NAMALWA (cell line): ENCODE measurements around the gene CHST13.
"Not testable (repeated sequence)": the region's sequence is repeated elsewhere in the genome, so short reads cannot be mapped to it uniquely, and the experiment has no call there.

ENCODE experiments used
- DNase-seq: peaks from one replicate; pipeline ENCODE4 v3.0.0-alpha.2; 2015; ENCODE audit warnings: low spot score

Gene CHST13

GRCh38 chr3:126554560-126555525, 30.9 kb downstream of the CHST13 start:
- DNase-seq, result no peak

GRCh38 chr3:126555795-126556636, 32.1 kb downstream of the CHST13 start:
- no peak for DNase-seq

- no peak for DNase-seq
Measured at GRCh38 chr3:126556637-126557414, 32.9 kb downstream of the CHST13 start.

GRCh38 chr3:126557415-126557745, 33.4 kb downstream of the CHST13 start:
- no peak for DNase-seq

- DNase-seq, result no peak
Measured at GRCh38 chr3:126557761-126558160, 33.8 kb downstream of the CHST13 start.

- DNase-seq, result no peak
Measured at GRCh38 chr3:126558336-126559071, 34.5 kb downstream of the CHST13 start, which contains the start of gene C3orf22. C3orf22 (minus strand) TSS chr3:126558932; CDS start chr3:126553390, 5,542 bp downstream.

- DNase-seq, result no peak
Measured at GRCh38 chr3:126562737-126563276, 38.9 kb downstream of the CHST13 start.

GRCh38 chr3:126567696-126568438, 43.9 kb downstream of the CHST13 start:
- no peak for DNase-seq

GRCh38 chr3:126568776-126569342, 44.9 kb downstream of the CHST13 start:
- no peak for DNase-seq

- DNase-seq, result no peak
Measured at GRCh38 chr3:126569390-126569975, 45.5 kb downstream of the CHST13 start.

GRCh38 chr3:126570103-126570541, 46.2 kb downstream of the CHST13 start:
- no peak for DNase-seq

GRCh38 chr3:126571078-126571477, 47.1 kb downstream of the CHST13 start:
- no peak for DNase-seq

- DNase-seq, result no peak
Measured at GRCh38 chr3:126573492-126574117, 49.6 kb downstream of the CHST13 start.

- no peak for DNase-seq
Measured at GRCh38 chr3:126577261-126577660, 53.3 kb downstream of the CHST13 start.

GRCh38 chr3:126578702-126579101, 54.7 kb downstream of the CHST13 start:
- DNase-seq, result no peak

- no peak for DNase-seq
Measured at GRCh38 chr3:126580746-126581145, 56.8 kb downstream of the CHST13 start.

- no peak for DNase-seq
Measured at GRCh38 chr3:126581569-126581968, 57.6 kb downstream of the CHST13 start.

- DNase-seq, result no peak
Measured at GRCh38 chr3:126582311-126582710, 58.4 kb downstream of the CHST13 start.

GRCh38 chr3:126591515-126591914, 67.6 kb downstream of the CHST13 start:
- DNase-seq, result not testable (repeated sequence)
